ENCODE data around the gene MRPL49.

MRPL49 gene

DNA sequence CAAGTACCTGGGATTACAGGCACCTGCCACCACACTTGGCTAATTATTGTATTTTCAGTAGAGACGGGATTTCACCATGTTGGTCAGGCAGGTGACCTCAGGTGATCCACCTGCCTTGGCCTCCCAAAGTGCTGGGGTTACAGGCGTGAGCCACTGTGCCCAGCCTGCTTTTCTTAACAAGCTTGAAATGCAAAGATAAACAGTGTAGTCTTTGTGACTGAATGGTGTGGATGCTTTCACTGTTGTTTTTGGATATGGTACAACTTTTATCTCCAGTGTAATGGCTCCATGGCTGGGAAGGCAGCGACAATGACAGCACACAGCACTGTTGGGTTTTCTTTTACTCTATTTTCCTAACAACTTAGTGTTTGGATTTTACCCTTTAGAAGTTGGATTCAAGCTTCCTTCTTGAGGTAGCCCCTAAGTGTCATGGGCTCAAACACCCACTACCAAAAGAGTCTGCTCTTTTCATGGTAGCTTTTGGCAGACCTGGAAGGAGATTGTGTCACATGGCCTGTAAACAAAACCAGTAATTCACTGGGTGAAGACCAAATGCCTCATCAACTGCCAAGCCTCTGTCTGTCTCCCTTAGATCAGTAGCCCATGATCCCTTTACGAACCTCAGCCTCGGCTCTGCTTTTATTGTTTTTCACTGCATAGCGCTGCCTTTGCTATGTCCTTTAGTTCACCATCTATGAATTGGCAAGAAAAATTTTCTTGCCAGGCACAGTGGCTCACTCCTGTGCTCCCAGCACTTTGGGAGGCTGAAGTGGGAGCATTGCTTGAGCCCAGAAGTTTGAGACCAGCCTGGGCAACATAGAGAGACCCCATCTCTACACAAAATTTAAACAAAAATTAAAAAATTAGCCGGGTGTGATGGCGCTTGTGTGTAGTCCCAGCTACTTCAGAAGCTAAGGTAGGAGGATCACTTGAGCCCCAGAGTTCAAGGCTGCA, 19.7 kb upstream of the MRPL49 start:
- no peak for DNase-seq (ENCODE audit: low spot score)

DNA sequence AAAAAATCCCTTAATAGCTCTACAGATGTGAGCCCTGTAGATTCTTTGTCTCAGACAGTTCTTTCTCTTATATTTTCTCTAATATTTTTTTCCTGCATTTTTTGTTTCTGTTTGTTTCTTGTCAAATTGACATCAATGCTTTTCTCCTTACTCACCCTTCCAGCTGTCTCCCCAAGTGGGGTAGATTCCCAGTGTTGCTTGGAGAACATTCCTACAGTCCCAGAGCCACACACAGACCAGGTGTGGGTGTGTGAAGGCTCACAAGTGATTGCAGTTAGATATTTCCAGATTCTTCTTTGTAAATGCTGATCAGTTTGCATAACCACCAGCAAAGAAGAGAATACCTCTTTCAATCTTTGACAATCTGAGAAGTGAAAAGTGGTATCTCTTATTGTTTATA, 18.6 kb upstream of the MRPL49 start:
- no peak for DNase-seq (ENCODE audit: low spot score)

DNA sequence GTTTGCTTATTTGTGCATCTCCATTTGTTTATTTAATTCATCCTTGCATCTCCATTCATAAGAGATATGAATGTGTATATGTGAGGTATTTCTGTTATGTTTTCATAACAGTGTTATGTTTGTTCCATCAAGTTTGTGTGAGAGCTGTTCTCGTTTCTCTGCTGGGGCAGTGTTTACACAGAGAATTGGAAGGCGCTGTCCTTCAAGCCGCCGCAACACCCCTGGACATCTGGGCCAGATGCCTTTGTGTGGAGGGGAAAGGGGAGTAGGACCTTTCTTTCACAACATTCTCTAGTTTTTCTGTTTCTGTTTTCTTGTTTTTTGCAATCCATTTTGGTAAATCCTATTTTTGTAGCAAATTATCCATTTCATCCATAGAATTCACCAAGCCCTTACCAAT, 17.5 kb upstream of the MRPL49 start:
- DNase-seq (ENCODE audit: low spot score), result no peak

DNA sequence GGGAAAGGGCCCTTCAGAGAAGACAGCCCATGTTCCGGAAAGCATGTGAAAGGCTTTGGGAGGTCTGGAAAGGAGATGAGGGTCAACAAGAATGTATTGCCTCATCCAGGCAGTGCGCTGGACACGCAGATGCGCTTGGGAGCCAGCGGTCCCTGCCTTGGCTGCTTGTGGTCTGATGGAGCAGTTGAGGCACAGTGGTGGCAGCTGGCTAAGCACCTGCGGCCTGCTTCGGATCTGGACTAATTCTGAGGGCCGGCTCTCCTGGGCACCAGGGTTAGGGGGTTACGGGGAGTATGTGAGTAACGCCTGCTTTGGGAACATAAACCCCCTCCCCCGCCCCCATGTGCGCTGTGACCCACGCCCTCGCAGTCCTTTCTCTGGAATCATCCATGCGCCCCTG, 15.0 kb upstream of the MRPL49 start:
- DNase-seq (ENCODE audit: low spot score), result no peak

DNA sequence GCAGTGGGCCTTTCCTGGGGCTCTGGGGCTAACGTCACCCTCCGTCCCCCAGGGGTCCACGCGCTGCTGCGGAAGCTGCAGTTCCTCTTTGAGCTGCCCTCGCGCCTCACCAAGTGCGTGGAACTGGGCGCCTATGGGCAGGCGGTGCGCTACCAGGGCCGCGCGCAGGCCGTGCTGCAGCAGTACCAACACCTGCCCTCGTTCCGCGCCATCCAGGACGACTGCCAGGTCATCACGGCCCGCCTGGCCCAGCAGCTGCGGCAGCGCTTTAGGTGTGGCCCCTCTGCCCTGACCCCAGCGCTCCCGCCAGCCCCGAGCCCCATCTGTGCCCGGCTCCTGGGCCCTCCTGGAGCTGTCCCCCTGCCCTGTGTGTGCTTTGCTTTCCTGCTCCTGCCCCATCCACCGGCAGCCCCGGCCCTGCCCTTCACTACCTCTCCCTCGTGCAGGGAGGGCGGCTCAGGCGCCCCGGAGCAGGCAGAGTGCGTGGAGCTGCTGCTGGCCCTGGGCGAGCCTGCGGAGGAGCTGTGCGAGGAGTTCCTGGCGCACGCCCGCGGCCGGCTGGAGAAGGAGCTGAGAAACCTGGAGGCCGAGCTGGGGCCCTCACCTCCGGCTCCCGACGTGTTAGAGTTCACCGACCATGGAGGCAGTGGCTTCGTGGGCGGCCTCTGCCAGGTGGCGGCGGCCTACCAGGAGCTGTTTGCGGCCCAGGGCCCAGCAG, 14.2 kb upstream of the MRPL49 start:
- no peak for DNase-seq (ENCODE audit: low spot score)

DNA sequence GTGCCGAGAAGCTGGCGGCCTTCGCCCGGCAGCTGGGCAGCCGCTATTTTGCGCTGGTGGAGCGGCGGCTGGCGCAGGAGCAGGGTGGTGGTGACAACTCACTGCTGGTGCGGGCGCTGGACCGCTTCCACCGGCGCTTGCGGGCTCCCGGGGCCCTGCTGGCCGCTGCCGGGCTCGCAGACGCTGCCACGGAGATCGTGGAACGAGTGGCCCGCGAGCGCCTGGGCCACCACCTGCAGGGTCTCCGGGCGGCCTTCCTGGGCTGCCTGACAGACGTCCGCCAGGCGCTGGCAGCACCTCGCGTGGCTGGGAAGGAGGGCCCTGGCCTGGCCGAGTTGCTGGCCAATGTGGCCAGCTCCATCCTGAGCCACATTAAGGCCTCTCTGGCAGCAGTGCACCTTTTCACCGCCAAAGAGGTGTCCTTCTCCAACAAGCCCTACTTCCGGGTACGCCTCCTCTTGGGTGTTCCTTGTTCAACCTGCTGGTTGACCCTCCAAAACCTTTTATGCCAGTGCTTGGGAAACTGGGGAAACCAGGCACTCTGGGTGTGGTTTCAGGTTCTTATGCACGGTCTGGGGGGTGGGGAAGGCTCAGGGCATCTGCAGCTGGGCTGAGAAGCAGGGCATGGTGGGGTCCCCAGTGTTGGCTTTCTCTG, 13.5 kb upstream of the MRPL49 start:
- no peak for DNase-seq (ENCODE audit: low spot score)

DNA sequence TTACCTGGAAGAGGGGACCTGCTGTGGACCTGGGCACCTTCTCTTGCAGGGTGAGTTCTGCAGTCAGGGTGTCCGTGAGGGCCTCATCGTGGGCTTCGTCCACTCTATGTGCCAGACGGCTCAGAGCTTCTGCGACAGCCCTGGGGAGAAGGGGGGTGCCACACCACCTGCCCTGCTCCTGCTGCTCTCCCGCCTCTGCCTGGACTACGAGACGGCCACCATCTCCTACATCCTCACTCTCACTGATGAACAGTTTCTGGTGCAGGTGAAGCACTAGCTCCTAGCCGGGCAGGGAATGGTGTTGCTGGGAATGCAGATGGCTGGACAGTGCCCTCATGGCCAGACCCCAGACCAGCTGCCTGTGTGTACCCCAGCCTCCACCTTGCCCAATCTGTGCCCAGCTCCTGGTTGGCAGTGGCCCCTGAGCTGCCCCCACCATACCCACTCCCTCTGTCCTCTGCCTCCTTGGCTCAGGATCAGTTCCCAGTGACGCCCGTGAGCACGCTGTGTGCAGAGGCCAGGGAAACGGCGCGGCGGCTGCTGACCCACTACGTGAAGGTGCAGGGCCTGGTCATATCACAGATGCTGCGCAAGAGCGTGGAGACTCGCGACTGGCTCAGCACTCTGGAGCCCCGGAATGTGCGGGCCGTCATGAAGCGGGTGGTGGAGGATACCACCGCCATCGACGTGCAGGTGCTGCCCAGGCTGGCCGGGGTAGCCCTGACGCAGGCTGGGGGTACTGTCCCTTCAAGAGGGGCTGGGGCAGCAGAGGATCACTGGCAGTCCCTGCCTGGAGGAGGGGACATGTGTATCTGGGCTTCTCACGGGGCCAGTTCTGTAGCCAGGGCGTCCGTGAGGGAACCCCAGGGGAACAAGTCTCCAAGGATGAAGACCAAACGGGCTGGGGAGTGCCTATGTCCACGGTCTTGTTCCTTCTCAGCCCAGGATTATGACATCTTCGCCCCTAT, 12.6 kb upstream of the MRPL49 start:
- no peak for DNase-seq (ENCODE audit: low spot score)

DNA sequence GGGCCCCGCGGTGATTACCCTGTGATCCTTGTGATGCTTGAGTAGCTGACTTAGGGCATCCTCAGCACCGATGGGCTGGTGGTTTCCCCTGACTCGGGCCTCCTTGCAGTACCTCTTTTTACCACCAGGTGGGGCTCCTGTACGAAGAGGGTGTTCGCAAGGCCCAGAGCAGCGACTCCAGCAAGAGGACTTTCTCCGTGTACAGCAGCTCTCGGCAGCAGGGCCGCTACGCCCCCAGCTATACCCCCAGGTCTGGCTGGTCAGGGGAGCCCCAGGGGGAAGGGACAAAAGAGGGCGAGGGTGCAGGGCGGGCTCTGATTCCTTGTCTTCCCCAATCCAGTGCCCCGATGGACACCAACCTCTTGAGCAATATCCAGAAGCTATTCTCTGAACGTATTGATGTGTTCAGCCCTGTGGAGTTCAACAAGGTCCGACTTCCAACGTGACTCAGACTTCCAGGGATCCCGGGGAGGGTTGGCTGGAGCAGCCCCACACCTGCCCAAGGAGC, 11.7 kb upstream of the MRPL49 start:
- DNase-seq (ENCODE audit: low spot score), result peak; percentile 96

DNA sequence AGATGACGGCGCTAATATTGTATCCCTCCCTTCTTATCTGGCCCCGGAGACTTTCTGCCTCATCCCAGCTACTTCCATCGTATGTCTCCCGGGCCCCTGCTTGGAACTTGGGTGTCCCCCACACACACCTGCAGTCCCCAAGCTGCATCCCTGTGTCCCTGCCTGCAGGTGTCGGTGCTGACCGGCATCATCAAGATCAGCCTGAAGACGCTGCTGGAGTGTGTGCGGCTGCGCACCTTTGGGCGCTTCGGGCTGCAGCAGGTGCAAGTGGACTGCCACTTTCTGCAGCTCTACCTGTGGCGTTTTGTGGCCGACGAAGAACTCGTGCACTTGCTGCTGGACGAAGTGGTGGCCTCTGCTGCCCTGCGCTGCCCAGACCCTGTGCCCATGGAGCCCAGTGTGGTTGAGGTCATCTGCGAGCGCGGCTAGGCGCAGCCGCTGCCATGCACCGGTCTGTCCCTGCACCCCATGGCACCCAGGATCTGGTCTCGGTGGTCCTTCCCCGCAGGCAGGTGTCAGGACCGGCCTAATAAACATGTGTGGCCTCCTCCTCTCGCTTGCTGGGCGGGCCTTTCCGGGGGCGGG, 10.9 kb upstream of the MRPL49 start:
- DNase-seq (ENCODE audit: low spot score), result no peak

DNA sequence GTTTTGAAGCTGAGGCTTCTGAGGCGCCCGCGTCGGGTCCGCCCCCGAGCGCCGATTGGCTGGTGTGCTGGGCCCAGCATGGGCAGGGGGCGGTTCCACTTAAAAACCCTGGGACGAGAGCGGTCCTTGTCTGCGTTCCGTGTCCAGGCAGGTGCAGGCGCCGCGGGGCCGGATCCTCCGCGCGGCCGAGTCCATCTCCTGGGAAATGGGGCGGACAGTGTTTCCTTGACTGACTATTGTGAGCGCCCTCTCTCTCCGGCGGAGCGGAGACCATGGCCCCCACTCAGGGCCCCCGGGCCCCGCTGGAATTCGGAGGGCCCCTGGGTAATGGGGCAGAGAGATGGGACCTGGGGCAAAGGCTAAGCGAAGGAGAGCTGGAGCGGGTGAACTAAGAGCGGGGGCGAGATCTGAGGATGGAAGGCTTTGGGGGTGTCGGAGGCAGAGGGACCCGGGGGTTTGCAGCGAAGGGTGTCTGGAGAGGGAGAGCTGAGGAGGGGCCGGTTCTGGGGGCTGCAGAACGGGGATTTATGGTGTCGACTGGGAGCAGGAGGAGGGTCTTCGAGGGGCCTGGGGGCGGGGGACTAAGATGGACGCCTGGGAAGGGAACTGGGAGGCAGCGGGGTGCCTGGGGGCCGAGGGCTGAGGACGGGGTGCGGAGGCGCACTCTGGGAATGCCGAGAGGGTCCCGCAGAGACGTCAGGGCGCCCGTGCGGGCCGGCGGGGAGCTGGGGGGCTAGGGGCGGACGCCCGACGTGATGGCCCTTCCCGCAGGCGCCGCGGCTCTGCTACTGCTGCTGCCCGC, 10.2 kb upstream of the MRPL49 start, which contains the start of gene TM7SF2:
Gene TM7SF2 (plus strand): TSS at position 129 of the 802 bp plus-strand sequence. CDS start 144 bp downstream, at position 273.
- DNase-seq (ENCODE audit: low spot score), result peak; percentile 94

DNA sequence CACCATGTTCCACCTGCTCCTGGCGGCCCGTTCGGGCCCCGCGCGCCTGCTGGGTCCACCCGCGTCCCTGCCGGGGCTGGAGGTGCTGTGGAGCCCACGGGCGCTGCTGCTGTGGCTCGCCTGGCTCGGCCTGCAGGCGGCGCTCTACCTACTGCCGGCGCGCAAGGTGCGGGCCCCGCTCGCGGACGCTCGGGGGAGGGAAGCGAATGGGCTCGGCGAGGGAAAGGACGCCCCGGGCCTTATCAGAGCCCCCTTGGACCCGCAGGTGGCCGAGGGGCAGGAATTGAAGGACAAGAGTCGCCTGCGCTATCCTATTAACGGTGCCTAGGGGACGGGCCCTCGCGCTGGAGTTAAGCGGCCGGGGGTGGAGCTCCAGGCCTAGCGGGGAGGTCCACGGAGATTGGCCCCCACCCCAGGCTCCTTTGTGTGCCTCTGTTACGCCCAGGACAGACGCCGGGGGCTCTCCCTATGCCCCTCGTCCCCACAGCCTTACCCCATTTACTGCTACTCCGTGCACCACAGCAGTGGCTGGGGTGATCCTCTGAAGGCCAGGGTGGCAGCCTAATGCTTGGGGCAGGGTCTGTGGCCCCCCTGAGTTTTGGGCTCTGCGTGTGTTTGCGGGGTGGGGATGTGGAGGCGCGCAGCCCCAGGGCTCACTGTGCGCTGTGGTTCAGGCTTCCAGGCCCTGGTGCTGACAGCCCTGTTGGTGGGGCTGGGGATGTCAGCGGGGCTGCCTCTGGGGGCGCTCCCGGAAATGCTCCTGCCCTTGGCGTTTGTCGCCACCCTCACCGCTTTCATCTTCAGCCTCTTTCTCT, 9.4 kb upstream of the MRPL49 start:
- peak; percentile 77 for DNase-seq (ENCODE audit: low spot score)

DNA sequence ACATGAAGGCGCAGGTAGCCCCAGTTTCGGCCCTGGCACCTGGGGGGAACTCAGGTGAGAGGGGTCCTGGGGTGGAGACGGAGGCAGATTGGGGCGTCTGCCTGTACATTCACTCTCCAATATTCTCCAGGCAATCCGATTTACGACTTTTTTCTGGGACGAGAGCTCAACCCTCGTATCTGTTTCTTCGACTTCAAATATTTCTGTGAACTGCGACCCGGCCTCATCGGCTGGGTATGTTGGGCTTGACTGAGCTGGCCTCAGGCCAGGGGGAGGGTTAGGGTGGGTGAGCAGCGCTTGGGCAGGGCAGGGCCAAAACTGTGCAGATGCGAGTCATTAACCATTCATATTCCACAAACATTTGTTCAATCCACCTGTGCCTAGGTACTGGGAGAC, 8.8 kb upstream of the MRPL49 start:
- no peak for DNase-seq (ENCODE audit: low spot score)

DNA sequence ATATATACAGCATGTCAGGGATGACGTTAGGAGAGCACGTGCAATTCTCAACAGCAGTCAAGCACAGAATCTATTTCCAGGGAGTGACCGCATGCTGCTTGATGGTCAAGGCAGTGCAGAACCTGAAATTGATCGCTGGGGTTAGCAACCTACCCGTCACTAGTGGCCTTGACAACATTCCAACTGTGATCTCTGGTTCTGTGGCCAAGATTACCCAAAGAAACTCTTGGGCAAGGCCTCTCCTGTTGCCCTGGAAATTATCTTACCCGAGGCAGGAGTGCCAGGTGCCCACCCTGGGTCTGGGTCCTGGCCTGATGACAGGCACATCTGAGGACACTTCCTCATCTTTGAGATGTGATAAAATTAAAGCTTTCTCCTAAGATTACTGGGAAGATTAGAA, 8.3 kb upstream of the MRPL49 start:
- no peak for DNase-seq (ENCODE audit: low spot score)

DNA sequence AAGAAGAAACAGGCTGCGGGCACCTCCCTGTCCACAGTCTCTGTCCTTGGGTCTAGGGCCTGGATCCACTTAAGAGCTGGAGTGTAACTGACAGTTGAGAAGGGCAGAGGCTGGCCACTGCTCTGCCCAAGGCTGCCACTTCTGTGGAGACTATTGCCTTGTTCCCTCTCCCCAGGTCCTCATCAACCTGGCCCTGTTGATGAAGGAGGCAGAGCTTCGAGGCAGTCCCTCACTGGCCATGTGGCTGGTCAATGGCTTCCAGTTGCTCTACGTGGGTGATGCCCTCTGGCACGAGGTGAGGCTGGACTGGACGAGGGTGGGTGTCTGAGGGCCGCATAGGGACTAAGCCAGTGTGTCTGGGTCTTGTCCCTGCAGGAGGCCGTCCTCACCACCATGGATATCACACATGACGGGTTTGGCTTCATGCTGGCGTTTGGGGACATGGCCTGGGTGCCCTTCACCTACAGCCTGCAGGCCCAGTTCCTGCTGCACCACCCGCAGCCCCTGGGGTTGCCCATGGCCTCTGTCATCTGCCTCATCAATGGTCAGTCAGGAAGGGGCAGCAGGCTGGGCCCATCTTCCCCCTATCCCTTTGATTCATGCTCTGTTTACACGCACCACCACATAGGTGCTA, 7.5 kb upstream of the MRPL49 start:
- DNase-seq (ENCODE audit: low spot score), result no peak

DNA sequence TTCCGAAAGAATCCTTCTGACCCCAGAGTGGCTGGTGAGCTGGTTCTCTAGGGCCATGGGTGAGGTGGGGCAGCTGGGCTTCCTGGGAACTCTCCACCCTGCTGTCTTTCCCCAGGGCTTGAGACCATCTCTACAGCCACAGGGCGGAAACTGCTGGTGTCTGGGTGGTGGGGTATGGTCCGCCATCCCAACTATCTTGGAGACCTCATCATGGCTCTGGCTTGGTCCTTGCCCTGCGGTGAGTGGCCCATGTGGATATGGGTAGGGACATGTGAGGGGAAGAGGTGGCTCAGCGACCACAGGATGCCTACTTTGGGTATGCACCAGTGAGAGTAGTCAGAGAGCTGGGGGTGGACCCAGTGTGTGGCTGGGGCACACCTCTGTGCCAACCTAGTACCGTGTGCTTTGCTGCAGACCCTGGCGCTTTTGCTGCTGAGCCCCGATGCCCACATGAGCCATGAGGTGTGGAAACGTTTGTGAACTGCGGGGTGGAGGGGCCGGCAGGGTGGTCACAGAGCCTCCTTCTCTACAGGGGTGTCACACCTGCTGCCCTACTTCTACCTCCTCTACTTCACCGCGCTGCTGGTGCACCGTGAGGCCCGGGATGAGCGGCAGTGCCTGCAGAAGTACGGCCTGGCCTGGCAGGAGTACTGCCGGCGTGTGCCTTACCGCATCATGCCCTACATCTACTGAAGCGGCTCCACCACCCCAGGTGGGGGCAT, 6.6 kb upstream of the MRPL49 start:
- DNase-seq (ENCODE audit: low spot score), result no peak

DNA sequence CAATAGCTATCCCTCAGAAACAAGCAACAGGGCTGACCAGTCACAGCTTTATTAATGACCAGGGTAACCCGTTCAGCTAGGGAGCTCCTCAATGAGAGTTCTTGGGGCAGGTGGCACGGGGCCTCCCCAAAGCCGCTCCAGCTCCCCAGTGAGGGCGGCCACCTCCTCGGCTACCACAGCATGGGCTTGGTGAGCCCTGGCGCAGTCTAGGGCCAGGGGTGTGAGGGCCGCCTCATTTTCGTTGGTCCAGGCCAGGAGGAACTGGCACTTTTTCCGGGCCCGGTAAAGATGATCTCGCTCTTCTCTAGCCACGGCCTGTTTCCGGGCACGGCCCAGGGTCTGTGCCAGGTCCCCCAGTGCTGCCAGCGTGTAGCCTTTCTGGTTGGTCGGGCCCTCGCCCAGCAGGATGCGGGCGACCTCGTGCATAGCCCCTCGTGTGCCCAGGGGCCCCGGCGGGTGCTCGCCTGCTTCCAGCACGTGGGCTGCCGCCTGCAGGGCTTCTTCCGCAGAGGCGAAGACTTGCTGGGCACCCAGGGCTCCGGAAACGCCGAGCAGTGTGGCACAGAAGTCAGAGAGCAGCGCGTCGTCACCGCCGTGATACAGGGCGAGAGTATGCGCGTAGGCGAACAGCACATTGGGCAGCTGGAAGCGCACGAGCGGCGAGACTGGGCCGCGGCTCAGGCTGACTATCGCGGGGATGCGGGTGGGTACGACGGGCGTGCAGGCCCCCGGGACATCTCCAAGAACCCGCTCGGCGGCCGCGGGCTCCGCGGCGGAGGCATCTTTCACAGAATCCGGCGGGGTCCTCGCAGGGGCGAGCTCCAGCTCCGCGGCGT, 5.5 kb upstream of the MRPL49 start:
- DNase-seq (ENCODE audit: low spot score), result peak; percentile 51
